B cell (primary cell): ENCODE measurements around the gene PSMD8.

ENCODE experiments used
- EZH2 ChIP-seq: IDR thresholded peaks from 2 replicates; pipeline ENCODE4 v1.6.1; 2012; ENCODE audit warnings: borderline replicate concordance, low read depth, mild to moderate bottlenecking, moderate library complexity, low read length; ENCODE audit not compliant: insufficient read depth, poor library complexity, severe bottlenecking
- TF ChIP-seq, protein P1 (sequence below): fragments of 200-600 bp; IDR thresholded peaks from one replicate; pipeline ENCODE4 v1.8.0; 2022; ENCODE audit warnings: antibody characterized with exemption, mild to moderate bottlenecking

- TF ChIP-seq, protein P1, sequence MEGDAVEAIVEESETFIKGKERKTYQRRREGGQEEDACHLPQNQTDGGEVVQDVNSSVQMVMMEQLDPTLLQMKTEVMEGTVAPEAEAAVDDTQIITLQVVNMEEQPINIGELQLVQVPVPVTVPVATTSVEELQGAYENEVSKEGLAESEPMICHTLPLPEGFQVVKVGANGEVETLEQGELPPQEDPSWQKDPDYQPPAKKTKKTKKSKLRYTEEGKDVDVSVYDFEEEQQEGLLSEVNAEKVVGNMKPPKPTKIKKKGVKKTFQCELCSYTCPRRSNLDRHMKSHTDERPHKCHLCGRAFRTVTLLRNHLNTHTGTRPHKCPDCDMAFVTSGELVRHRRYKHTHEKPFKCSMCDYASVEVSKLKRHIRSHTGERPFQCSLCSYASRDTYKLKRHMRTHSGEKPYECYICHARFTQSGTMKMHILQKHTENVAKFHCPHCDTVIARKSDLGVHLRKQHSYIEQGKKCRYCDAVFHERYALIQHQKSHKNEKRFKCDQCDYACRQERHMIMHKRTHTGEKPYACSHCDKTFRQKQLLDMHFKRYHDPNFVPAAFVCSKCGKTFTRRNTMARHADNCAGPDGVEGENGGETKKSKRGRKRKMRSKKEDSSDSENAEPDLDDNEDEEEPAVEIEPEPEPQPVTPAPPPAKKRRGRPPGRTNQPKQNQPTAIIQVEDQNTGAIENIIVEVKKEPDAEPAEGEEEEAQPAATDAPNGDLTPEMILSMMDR, result no peak
- TF ChIP-seq EZH2, result no peak
These were observed 21.2 kb downstream of the PSMD8 start for GRCh38 chr19:38395381-38396114.
